ENCODE data around the gene CCDC146.
"Not testable (repeated sequence)": the region's sequence is repeated elsewhere in the genome, so short reads cannot be mapped to it uniquely, and the experiment has no call there.

The CCDC146 gene

DNA sequence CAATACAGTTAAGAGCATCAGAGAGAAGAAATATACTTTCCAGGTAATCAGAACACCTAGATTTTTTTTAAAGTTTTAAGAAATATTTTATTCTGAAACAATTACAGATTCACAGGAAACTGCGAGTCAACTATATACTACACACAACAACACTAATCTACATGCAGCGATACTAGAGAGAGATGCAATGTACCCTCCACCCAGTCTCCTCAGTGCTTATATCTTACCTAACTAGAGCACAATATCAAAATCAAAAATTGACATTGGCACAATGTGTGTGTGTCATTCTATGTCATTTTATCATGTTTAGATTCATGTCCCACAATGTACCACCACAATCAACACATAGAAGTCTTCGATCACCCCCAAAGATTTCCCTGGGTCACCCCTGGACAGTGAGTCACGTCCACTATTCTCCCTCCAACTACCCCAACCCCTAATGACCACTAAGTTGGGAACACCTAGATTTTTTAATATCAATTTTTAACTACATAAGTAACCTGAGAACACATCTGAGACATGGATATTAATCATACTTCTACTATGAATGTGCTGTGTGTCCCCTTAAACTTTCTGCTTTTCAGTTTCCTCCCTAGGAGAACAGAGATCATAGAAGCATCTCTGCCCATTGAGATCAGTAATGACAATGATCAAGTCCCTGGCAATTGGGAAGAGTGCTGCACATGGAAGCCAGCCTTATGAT, 207.2 kb downstream of the CCDC146 start:
- DNase-seq (ENCODE audit: low spot score), result no peak

DNA sequence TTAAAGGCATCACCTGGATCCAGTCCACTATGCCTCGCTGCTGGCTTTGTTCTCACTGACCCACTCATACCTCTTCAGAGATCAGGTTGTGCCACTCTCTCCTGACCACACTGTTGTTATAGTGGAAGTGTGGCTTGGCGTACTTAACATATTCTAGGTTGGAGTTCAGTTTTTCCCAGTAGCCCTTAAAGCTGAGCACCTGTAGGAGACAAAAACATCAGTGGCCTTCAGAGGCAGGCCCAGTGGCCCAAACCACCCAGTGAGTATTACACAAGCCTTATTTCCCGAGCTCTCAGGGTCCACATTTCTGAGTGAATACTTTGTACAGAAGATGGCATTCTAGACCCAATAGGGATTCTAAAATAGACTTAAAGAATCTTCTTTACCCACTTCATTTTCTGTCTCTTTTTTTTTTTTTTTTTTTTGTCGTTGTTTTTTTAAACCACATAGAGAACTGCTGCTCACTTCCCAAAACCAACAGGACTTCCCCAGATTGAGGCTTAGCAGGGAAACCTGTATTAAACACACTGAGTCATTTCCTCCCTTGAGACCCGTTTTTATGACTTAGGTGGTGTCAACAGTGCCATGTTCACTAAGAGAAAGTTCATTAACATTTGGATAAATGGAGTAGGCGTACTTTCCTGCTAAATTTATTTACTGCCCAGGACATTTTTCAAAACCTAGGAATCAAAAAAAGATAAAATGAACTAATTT, 207.9 kb downstream of the CCDC146 start:
- peak; percentile 28 for DNase-seq (ENCODE audit: low spot score)

DNA sequence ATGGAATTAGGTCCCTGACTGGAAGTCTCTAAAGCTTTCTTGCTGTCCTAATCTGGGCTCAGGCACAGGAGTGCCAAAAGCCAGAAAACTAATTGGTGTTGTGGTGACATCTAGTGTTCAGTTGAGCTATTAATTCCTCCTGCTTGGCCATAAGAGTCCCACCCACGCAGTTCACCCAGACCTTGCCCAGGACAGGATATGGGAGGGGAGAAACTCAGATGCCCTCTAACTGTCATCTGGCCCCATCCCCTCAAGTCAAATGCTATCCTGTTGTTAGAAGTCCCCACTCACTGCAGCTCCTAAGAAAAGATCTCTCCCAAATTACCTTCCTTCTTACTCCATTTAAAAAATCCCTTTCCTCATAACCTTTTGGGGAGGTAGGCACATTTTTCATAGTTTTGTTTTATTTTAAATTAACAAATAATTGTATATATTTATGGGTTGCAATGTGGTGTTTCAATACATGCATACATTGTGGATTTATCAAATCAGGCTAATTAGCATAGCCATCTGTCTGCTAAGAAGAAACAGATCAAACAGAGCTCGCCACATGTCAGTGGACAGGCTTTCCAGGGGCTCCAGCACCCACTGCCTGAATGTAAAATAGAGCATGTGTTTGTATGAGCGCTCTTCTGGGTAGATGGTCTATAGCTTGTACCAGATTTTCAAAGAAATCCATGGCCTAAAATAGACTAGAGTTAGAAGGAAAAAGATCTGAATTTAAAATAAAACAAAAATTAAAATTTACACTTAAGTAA, 209.7 kb downstream of the CCDC146 start:
- DNase-seq (ENCODE audit: low spot score), result peak; percentile 91

DNA sequence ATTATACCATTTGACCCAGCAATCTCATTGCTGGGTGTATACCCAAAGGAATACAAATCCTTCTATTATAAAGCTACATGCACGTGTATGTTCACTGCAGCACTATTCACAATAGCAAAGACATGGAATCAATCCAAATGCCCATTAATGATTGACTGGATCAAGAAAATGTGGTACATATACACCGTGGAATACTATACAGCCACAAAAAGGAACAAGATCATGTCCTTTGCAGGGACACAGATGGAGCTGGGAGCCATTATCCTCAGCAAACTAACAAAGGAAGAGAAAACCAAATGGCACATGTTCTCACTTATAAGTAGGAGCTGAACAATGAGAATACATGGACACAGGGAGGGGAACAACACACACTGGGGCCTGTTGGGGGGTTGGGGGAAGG, 211.6 kb downstream of the CCDC146 start:
- not testable (repeated sequence) for DNase-seq (ENCODE audit: low spot score)

DNA sequence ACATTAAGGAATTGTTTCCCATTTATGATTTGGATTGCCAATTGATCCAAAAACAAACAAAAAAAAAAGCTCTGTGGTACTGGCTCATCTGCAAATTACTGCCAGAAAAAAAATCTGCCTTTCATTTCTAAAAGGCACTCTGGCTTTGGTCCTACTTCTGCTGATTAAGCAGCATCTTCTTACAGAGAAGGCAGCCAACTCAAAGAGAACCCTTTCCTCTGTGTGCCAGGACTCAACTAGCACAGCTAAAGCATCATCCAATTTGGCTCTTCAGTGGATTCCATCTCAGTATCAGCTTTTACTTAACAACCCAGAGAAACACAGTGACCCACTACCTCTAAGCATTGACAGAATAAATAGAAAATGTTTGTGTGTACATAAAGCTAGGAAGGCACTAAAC, 213.2 kb downstream of the CCDC146 start:
- DNase-seq (ENCODE audit: low spot score), result no peak

DNA sequence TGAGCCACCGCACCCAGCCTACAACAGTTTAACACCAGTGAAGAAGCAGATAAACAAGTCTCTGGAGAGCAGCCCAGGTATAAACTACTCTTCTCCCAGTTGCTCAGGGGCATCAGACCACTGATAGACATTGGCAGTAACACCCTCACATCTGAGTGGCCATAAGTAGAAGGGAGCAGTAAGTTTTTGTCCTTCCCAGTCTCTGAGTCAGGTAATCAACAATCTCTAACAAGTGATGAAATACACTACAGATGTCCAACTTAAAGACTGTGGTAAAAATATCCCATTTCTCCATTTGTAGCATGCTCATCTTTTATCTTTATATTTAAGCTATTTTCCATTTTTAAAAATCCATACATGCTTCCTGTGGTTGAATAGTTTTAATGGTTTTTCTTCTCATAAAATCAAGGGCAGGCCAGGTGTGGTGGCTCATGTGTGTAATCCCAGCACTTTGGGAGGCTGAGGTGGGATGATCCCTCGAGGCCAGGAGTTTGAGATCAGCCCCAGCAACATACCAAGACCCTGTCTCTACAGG, 215.1 kb downstream of the CCDC146 start:
- DNase-seq (ENCODE audit: low spot score), result no peak

DNA sequence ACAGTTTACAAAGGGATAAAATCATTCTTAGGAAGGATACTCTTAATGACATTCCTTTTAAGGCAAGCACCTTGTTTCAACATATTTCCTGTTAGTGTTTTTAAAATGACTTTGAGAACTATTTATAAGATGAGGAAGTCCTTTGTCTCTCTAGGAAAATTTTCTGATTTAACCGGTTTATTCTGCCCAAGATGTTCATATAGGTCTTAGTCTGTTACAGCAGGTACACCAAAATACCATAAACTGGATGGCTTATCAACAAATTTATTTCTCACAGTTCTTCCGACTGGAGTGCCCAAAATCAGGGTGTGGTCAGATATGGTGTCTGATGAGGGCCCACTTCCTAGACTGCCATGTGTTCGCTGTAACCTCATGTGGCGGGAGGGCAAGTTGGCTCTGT, 215.8 kb downstream of the CCDC146 start:
- DNase-seq (ENCODE audit: low spot score), result no peak

DNA sequence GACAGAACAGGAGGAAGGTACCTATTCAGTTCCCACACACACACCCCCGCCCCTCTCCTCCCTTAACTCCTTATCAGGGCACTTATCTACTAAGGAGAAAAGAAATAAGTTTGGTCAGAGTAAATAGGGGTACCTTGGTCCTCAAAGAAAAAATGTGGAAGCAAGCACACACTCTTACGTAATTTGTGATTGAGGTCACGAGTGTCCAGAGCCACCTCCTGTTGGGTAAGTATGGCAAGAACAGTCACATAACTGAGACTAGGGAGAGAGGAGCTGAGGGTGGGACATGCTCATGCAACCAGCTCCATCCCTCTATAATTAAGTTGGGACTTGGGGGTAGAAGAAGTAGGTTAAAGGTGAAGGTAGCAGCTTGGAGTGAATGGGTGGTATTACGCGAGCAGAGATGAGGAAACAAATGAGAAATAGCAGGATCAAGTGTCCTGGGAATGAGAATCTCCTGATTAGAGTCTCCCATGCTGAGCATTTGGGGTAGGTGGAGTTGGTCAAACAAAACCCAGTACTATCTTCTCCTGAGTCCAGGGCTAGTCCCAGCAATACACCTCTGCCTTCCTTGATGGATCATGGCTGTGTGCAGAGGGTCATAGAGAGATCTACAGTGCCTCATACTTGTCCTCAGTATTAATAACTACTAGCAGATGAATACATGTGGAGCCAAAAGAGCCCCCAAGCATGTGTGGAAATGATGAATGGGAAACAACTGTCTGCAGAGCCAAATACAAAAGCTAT, 216.6 kb downstream of the CCDC146 start:
- DNase-seq (ENCODE audit: low spot score), result no peak

DNA sequence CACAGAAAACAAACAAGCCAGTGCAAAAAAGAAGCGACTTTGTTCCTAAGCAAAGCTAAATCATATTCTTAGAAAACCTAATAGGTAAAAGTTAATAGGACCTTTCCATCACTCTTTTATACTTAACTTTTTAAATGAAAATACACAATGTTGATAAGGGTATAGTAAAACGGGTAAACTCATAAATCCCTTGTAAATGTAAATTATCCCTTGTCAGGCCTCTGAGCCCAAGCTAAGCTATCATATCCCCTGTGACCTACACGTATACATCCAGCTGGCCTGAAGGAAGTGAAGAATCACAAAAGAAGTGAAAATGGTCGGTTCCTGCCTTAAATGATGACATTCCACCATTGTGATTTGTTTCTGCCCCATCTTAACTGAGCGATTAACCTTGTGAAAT, 217.3 kb downstream of the CCDC146 start:
- DNase-seq (ENCODE audit: low spot score), result no peak
